ENCODE results near the gene HNRNPA3.
"Not testable (repeated sequence)": the region's sequence is repeated elsewhere in the genome, so short reads cannot be mapped to it uniquely, and the experiment has no call there.

Gene HNRNPA3

DNA sequence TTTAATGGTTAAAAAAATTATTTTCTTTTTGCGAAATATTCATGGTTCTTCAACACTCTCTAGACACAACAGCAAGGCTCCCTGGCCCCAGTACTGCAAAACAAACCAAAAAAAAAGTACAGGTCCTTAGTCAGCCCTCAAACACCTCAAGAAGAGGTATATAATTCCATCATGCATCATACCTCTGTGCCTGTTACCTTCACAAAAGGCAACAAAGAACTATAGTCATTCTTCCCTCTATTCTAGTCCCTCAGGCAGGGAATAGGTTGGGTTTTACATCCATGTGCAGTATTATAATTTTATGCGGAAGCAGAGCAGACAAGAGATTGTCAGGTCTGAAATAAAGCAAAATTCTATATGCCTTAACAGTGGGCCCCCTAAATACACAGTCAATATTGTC, 43.4 kb downstream of the HNRNPA3 start:
- DNase-seq (ENCODE audit: low read depth) = no peak

DNA sequence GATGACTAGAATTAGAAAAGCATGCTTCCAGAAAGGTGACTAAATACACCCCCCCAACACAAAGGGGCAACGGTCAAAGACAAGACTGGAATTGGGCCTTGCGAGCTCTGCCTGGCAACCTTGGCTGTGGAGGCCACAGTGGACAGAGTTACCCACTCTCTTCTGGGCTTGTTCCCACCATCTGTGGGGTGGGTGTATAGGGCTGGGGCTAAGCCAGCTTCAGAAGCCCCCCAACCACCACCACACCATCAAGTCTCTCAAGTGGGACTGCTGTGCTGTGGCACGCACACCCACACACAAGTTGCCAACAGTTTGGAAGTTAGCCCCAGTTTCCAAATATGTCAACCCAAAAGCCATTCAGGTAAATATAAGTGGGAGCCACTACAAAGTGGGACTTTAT, 44.1 kb downstream of the HNRNPA3 start:
- no peak for DNase-seq (ENCODE audit: low read depth)

DNA sequence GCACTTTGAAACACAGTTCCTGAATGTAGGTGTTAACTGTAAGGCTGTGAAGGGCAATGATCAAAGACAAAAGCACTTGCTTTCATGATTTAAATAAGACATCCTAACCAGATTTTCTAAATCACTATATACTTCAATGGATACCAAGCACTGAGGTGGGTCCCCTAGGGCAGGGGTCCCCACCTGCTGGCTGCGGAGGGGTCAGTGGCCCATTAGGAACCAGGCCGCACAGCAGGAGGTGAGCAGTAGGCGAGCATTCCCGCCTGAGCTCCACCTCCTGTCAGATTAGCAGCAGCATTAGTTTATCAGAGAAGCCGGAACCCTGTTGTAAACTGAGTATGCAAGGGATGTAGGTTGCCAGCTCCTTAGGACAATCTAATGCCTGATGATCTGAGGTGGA, 44.9 kb downstream of the HNRNPA3 start:
- DNase-seq (ENCODE audit: low read depth) = no peak

DNA sequence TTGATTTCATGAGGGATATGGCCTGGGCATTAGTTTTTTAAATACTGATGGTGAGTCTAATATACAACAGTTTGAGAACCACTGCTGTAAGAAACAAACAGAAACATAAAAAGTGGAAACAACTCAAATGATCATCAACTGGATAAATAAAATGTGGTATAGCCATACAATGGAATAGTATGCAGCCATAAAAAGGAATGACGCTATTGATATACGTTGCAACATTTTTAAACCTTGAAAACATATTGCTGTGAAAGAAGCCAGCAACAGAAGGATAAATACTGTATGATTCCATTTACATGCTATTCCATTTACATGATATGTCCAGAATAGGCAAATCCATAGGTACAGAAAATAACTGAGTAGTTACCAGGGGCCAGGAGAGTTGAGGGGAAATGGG, 45.5 kb downstream of the HNRNPA3 start:
- DNase-seq (ENCODE audit: low read depth) = no peak

- no peak for DNase-seq (ENCODE audit: low read depth)
These were observed 47.8 kb downstream of the HNRNPA3 start for GRCh38 chr2:177260379-177260778.

DNA sequence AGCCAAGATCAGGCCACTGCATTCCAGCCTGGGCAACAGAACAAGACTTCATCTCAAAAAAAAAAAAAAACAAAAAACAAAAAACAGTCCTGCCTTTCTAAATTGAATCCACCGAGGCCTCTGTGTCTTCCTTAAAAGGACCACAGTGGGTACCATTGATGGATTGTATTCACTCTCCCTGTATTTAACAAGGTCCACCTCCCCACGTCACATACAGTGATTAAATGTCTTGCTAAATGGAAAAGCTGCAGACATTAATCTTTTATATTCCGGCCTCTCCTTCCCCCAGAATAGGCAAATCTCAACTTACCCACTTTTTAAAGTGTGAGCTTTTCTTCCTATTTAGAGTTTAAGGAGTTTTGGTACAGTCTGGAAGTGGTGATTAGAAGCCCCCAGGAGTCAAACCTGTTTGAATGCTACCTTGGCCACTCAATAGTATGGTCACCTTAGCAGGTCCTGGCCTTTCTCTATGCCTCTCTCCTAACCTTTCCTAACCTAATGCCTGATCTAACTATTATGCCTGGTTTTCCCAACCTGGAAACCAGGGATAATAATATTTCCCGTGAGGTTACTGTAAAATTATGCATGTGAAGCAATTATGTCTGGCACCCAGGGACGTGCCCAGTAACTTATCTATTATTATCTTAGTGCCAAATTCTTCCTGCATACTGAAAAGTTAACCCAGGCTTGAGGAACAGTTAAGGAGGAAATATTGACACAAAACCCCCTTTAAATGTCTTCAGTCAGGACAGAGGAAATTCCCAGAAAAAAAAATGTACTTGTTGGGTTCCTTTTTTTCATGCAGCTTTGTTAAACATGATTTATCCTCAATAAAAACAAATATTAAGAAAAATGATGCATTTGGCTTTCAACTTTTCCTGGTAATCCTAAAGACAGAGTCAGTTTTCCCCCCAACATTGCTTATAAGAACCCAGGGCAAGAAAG, 48.8 kb downstream of the HNRNPA3 start:
- DNase-seq (ENCODE audit: low read depth) = no peak

- DNase-seq (ENCODE audit: low read depth) = no peak
These were observed 49.5 kb downstream of the HNRNPA3 start for GRCh38 chr2:177262092-177262491.

GRCh38 chr2:177262958-177263450, 50.4 kb downstream of the HNRNPA3 start:
- no peak for DNase-seq (ENCODE audit: low read depth)

DNA sequence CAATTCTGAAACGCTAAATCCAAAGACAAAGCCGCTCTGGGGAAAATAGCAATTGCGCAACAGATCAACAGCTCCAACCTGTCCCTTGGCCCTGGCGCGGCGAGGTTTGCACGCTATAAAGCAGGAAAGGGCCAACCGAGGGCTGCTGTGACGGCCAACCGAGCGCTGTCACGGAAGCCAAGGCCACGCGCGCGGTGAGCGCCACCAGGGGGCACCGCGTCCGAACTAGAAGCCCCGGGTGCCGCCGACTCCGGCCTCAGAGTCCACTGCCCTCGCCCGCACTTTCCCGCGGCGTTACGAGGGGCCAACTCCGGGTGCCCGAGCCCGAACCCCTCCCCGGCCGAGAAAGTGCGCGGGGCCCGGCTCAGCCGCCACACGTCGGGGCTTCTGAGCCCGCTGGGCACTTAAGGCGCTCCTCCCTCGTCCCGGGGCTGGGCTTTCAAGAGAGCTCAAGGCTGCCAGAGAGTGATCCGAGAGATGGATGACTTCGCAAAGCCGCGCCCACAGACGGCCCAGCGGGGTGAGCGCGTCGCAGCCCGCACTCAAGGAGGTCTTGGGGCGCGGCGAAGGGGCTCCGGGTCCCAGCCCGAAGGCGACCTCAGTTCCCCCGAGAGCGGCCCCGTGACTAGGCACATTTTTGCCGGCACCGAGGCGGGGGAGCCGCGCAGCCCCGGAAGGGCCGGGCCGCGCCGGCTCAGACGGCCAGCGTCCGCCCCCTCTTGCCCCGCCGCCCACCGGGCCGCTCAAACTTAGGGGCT, 51.0 kb downstream of the HNRNPA3 start:
- peak; percentile 87 for DNase-seq (ENCODE audit: low read depth)

- no peak for DNase-seq (ENCODE audit: low read depth)
These were observed 51.7 kb downstream of the HNRNPA3 start for GRCh38 chr2:177264209-177264692.

DNA sequence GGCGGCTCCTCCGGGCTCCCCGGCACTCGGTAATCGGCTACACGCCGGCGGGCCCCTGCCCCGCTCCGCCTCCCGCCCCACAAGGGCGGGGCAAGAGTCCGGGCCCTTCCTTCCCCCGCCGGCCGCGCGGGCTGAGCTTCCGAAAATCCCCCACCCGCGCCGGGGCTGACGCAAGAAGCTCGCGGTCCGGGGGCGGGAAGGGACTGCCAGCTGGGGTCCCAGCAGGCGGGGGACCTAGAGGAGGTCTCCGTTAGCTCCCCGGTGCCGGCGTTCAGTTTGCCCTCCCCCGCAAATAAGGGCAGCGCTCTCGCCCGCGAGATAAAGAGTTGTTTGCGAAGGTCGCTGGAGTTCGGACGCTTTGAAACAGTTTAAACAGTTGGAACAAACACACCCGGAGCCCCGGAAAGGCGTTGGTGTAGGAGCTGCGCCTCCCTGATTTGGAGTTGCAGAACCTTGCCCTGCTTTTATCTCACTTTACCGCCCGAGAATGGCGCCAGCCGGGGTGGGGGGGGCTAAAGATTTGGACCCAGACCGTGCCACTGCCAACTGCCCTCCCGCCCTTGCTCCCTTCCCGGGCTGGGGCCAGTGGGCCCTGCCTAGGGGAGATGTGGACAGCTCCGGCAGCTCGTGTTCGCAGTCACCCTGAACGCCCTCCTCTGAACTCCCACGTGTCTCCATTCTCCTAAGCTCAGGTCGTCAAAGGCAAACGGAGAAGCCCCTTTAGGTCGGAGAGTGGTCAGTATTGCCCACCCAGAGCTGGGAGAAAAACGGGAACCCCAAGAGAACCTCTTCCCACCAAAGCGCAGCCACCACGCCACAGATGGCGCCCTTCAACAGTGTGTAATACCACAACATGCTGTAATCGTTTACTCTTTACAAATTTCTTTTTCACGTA, 52.3 kb downstream of the HNRNPA3 start, which contains the start of gene NFE2L2:
Gene NFE2L2 (minus strand): TSS at position 35 of the 895 bp plus-strand sequence. CDS start 151 bp downstream, outside the sequence.
- peak; percentile 96 for DNase-seq (ENCODE audit: low read depth)

DNA sequence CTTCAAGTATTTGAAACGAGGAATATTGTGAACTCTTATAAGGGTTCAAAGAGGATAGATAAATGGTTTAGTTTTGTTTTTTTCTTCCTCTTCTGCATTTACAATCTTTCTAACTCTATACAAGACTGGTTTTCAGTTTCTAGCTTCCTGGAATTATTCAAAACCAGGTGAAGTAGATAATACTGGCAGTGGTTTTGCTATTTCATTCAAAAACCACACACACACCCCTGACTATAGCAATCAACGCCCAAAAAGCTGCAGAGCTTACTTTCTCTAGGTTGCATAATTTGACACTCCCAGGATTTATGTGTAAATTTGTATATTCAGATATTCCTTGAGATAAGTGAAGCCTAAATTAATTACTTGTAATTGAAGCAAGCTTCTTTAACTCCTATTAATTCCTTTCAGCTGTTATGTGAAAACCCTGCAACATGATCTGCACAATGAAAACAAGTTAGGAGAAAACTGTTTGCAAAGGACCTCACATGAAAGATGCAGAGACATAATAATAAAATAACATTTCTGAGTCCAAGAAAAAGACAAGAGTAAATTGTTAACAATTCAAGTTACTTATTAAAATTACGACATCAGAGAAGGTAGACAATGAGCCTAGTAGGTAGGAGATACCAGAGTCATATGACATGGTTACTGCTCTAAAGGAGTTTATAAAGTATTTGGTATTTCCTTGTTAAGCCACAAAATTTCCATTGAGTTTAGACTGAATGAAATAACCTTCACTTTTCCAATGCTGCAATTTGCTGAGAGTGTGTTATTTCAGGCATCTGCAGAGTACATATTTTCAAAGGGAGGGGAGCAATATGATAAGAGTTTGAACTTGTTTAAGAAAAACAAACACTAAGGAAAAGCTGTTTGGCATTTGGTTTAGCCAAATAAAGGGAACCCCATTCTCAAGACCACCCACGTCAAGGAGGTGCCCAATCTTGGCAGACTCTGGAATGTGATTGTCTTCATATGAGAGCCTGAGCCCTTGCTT, 53.5 kb downstream of the HNRNPA3 start:
- no peak for DNase-seq (ENCODE audit: low read depth)

GRCh38 chr2:177266955-177267354, 54.4 kb downstream of the HNRNPA3 start:
- DNase-seq (ENCODE audit: low read depth) = not testable (repeated sequence)

DNA sequence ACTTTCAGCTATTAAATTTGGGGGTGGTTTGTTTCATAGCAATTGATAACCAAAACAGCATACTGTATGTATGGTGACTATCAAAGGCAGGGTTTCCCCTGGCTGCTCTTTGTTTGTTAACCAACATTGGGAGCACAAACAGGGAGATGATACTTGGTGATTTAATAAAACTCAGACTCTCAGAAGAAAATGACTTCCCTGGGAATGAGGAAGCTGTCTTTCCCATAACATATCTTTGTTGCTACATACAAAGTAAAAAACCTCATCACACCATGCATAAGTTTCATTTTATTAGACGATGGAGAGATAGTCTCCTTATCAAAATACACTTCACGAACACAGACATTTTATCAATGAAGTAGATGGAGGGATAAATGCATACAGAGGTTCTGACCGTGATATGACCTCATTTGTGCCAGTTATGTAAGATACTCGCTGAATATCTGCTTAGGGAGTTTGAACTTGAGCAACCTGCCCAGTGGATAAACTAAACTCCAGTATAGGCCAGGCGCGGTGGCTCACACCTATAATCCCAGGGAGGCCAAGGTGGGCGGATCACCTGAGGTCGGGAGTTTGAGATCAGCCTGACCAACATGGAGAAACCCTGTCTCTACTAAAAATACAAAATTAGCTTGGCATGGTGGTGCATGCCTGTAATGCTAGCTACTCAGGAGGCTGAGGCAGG, 55.7 kb downstream of the HNRNPA3 start:
- no peak for DNase-seq (ENCODE audit: low read depth)

DNA sequence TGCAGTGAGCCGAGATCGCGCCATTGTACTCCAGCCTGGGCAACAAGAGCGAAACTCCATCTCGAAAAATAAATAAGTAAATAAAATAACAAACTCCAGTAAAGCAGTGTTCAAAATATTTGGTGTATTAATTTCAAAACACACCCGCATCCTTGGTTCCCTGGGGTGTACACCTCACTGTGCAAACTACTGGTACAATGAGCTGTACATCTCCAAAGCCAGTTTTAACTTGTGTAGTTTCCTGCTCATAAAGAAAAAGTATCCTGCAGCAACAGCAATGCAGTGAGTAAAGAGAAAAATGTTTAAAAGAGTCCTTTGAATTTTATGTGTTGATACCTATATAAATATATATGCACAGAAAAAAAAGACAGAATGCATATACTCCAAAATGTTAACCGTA, 56.3 kb downstream of the HNRNPA3 start:
- no peak for DNase-seq (ENCODE audit: low read depth)

GRCh38 chr2:177270531-177270930, 57.9 kb downstream of the HNRNPA3 start:
- DNase-seq (ENCODE audit: low read depth) = no peak

DNA sequence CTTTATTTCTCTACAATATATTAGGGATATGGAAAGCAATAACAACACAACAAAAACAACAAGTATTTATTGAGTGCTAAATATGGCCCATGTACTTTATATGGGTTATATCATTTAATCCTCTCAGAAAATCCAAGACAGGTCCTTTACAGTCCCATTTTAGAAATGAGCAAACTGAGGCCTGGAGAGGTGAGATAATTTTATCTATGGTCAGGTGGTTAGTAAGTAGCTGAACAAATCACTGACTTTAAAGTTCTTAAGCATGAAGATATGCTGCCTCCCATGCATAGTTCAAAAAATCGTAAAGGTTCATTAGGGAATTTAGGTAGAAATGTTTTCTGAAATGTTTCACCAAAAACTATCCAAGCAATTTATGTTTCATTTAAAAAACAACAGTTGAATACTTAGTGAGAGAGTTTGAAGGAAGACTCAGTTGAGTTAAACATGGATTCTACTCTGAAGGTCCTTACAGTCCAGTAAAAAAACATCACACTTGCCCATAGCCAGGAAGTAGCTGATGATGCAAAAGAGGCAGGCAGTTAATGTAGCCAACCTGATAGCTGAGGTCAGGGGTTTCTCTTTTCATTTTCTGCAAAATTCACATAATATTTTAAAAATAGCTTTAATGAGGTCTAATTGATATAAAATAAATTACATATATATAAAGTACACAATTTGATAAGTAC, 59.5 kb downstream of the HNRNPA3 start:
- no peak for DNase-seq (ENCODE audit: low read depth)

GRCh38 chr2:177272765-177273164, 60.2 kb downstream of the HNRNPA3 start:
- no peak for DNase-seq (ENCODE audit: low read depth)

GRCh38 chr2:177273408-177273807, 60.8 kb downstream of the HNRNPA3 start:
- no peak for DNase-seq (ENCODE audit: low read depth)

Data from stimulated activated CD8-positive, alpha-beta memory T cell treated with anti-CD3 and anti-CD28 coated beads, Interleukin-4, amount 100 ng/mL, for 24 hours (primary cell).